ENCODE measurements around the gene PDCD6IP.
"Not testable (repeated sequence)": the region's sequence is repeated elsewhere in the genome, so short reads cannot be mapped to it uniquely, and the experiment has no call there.

Gene PDCD6IP, protein sequence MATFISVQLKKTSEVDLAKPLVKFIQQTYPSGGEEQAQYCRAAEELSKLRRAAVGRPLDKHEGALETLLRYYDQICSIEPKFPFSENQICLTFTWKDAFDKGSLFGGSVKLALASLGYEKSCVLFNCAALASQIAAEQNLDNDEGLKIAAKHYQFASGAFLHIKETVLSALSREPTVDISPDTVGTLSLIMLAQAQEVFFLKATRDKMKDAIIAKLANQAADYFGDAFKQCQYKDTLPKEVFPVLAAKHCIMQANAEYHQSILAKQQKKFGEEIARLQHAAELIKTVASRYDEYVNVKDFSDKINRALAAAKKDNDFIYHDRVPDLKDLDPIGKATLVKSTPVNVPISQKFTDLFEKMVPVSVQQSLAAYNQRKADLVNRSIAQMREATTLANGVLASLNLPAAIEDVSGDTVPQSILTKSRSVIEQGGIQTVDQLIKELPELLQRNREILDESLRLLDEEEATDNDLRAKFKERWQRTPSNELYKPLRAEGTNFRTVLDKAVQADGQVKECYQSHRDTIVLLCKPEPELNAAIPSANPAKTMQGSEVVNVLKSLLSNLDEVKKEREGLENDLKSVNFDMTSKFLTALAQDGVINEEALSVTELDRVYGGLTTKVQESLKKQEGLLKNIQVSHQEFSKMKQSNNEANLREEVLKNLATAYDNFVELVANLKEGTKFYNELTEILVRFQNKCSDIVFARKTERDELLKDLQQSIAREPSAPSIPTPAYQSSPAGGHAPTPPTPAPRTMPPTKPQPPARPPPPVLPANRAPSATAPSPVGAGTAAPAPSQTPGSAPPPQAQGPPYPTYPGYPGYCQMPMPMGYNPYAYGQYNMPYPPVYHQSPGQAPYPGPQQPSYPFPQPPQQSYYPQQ

DNA sequence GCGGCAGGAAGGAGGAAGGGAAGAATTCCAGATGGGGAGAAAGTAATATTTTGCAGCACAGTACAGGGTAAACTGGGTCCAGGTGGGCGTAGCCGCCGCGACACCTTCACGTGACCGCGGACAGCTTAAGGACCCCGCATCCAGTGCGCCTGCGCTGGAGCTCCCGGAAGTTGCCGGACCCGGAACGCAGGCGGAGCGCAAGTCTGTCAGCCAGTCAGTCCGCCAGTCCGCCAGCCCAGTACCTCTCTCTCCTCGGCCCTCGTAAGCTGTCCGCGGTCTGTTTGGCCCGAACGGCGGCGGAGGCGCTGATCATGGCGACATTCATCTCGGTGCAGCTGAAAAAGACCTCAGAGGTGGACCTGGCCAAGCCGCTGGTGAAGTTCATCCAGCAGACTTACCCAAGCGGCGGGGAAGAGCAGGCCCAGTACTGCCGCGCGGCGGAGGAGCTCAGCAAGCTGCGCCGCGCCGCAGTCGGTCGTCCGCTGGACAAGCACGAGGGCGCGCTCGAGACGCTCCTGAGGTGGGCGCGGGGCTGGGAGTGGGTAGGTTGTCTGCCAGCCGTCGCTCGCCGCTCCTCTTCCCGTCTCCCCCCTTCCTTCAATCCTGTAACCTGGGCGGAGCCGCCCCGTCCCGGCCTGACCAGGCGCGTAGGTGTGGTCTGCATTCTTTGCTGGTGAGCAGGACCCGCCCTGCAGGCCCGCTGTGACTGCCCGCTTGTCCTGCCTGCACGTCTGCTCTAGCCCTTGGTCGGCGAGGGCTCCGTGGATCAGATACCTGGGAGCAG, at the start of gene PDCD6IP:
Gene PDCD6IP, plus strand, starts transcription at position 213 of the 784 bp plus-strand sequence. Its CDS starts 99 bp downstream, at position 312.
- peak; percentile 90 for DNase-seq

GRCh38 chr3:33749546-33750210, 48.8 kb upstream of the PDCD6IP start:
- no peak for DNase-seq

- no peak for DNase-seq
These were observed 48.2 kb upstream of the PDCD6IP start for GRCh38 chr3:33750211-33750548.

- no peak for DNase-seq
These were observed 47.1 kb upstream of the PDCD6IP start for GRCh38 chr3:33751336-33751735.

DNA sequence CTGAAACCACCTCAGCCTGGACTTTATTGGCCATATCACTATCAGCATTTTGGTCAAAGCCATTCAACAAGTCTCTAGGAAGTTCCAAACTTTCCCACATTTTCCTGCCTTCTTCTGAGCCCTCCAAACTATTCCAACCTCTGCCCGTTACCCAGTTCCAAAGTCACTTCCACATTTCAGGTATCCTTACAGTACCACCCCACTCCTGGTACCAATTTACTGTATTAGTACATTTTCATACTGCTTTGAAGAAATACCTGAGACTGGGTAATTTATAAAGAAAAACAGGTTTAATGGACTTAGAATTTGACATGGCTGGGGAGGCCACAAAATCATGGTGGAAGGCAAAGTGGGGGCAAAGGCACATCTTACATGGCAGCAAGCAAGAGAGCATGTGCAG, 44.0 kb upstream of the PDCD6IP start:
- not testable (repeated sequence) for DNase-seq

DNA sequence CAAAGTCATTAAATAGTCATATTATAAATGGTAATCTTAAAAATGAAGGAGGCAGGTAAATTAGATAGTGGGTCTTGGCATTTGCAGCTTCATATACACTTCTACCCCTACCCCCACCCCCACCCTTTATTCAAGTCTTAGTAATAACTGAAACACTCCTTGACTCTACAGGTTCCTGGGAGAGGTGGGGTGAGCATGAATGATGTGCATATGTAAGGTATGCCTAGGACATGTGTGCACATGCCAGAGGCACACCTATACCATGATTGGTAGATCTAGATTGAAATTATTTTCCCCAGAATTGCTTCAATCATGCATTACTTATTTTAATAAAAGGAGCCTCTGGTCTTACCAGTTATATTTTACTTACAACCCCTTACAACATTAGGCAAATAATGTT, 40.1 kb upstream of the PDCD6IP start:
- DNase-seq, result no peak

DNA sequence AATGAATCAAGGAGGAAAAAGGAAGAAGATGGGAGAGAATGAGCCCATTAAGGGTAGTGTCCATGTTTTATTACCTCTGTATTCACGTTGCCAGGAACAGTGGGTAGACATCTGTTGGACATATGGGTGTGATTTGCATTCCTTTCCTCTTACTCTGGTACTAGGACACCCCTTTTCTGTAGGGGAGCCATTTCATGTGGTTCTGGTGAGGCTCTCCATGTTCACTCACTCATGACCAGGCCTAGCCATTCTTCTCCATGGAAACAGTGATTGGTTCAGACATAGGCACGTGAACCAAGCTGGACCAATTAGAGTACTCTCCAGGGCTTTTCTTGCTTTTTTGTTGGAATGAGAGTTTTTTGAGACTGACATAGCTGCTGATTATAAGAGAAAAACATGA, 39.6 kb upstream of the PDCD6IP start:
- DNase-seq, result no peak

GRCh38 chr3:33768578-33769330, 29.7 kb upstream of the PDCD6IP start:
- DNase-seq, result no peak

- DNase-seq, result no peak
These were observed 24.8 kb upstream of the PDCD6IP start for GRCh38 chr3:33773637-33774036.

- no peak for DNase-seq
These were observed 23.1 kb upstream of the PDCD6IP start for GRCh38 chr3:33775363-33775762.

GRCh38 chr3:33777996-33778395, 20.4 kb upstream of the PDCD6IP start:
- no peak for DNase-seq

DNA sequence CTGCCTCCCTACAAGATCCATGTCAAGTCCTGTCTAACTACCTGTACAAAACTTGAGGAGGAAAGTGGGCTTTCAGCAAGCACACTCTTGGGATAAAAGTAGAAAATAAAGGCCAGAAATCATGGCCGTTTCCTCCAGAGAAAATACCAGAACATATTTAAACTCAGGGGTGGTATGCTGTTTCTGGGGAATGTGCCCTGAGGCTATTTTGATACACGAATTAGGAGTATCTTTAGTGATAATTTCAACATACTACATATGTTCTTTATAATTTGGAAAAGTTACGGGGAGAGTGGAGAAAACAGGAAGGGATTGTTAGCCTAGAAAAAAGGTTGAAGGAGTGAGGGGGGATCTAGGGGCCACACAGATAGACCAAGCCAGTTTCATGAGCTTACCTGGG, 18.7 kb upstream of the PDCD6IP start:
- no peak for DNase-seq

DNA sequence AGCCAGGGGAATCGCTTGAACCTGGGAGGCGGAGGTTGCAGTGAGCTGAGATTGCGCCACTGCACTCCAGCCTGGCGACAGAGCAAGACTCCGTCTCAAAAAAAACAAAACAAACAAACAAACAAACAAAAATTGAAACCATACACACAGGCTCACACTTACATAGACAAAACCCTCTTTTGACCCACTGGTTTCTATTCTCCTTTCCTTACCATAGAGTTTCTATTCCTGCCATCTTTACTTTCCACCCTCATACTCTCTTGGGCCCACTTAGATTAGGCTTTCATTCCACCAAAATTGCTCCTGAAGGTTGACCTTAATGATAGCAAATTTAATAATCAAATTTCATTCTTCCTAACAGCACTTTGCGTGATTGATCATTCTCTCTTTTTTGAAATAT, 17.0 kb upstream of the PDCD6IP start:
- DNase-seq, result not testable (repeated sequence)

DNA sequence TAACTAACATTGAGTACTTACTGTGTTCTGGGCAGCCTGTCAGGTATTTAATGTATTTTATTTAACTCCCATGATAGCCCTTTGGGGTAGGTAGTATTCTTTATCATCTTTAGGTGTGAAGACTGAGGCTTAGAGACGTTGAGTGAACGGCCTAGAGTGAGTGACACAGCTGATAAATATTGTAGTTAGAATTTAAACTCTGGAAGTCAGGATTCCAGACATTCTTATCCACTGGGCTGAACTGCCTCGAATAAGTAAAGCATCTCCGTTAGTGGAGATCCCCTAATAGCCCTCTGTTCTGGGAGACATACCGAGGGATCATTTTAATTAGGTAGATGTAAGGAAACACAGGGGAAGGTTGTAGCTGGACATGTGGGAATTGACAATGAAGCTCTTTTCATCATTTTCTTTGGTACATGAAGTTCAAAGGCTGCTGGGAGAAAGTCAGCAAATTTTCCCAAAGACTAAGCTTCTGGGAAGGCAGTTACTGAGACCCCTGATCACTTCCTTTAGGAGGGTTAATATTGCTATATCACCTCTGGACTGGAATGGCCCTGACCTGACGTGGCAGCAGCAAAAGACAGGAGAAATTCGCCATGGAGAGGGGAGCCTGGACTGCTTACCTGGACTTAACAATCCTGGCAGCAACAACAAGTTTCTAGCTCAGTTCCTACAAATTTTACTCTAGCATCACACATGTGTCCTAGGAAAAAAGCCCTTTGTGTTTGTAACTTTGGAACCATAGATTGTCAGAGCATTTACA, 11.7 kb upstream of the PDCD6IP start:
- no peak for DNase-seq

- peak; percentile 69 for DNase-seq
These were observed 11.0 kb upstream of the PDCD6IP start for GRCh38 chr3:33787328-33788009.

- no peak for DNase-seq
These were observed 9.1 kb upstream of the PDCD6IP start for GRCh38 chr3:33789183-33789954.

DNA sequence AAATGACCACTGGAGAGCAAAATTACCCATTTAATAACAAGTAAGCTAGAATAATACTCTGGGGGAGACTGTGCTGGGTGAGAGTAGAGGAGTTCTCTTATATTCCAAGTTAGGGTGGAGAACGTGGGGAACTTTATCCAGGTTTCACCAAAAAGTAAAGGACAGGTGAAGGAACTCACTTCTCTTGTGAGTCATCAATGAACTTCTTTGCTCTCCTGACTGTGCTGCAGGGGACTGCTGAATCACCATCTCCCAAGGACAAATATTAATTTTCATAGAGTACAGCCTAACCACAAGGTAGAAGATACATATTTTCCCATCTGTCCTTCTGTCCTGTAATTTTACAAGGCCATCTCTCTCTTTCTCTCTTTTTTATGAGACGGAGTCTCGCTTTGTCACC, 8.3 kb upstream of the PDCD6IP start:
- no peak for DNase-seq

DNA sequence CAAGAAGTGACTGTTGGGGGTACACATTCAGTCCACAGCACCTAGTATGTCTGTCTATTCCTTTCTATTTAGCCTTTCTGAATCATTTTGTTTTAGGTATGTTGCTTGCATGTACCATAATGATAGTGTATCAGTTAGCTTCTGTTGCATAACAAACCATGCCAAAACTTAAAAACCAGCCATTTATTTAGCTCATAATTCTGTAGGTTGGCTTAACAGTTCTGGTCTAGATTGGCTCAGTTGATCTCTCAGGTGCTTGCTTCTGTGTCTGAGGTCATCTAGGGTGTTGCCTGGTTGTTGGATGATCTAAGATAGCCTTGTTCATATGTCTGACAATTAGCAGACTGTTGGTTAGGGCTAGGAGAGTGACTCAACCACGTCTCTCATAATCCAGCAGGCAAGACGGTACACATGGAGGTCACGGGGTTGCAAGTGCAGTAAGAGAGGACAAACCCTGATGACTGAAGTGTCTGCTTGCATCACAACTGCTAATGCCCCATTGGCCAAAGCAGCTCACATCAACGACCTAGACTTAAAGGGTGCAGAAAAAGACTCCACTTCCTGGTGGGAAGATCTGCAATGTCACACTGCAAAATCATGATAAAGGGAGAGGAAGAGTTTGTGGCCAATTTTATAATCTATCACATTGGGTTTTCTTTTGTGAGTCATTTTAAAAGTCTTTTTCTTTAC, 6.8 kb upstream of the PDCD6IP start:
- DNase-seq, result no peak

Measured in CD4-positive, alpha-beta T cell treated with Interleukin-21 for 1 hour (primary cell).